H7 (cell line): ENCODE measurements around the gene TRNP1. TPM values are rescaled to one million over a fixed set of nuclear protein-coding genes. Genes with fewer than 3 reads are reported as not detected.
A peak's percentile ranks its signal among the peaks of the same experiment; 100 is the strongest.

ENCODE experiments used
- DNase-seq: peaks from one replicate; pipeline ENCODE4 v3.0.0; 2012
- H3K27me3 ChIP-seq: 2 replicates; pipeline ENCODE4 v1.6.0; 2011; ENCODE audit warnings: mild to moderate bottlenecking, low read length; ENCODE audit not compliant: control insufficient read depth, insufficient read depth
- H3K36me3 ChIP-seq: replicated peaks from 2 replicates; pipeline ENCODE4 v1.5.1; 2011; ENCODE audit warnings: low read length; ENCODE audit not compliant: control insufficient read depth, insufficient read depth
- H3K4me3 ChIP-seq: 2 replicates; pipeline ENCODE4 v1.5.1; 2011; ENCODE audit warnings: low read depth, mild to moderate bottlenecking, control low read depth, low read length, moderate library complexity; ENCODE audit not compliant: insufficient read depth
- total RNA-seq: library from RNA; depleted of rRNA; stranded (reverse); fragments of >200 nt; shearing (Covaris generic); gene quantifications from 2 replicates; pipeline ENCODE4 v1.2.3, GENCODE V29; 2014

Gene TRNP1
- total RNA-seq, 1 experiment from 2014 or later, result 30.5 TPM

GRCh38 chr1:26959722-26960624, 33.5 kb upstream of the TRNP1 start, which contains the start of gene KDF1:
Gene KDF1, minus strand, starts transcription at chr1:26960468. Its CDS starts 8,088 bp downstream, at chr1:26952380.
- H3K27me3 ChIP-seq, result peaks cover 29% of the 10 kb centered on the region; the same call in 1 of the 2 replicates
- DNase-seq, result peak; percentile 97
- peak within 1 kb of the TSS; percentile 91 for H3K4me3 ChIP-seq
- no peaks in the 10 kb centered on the region for H3K36me3 ChIP-seq

- H3K36me3 ChIP-seq, result no peaks in the 10 kb centered on the region
- no peak for DNase-seq
- peaks cover 29% of the 10 kb centered on the region; the same call in 1 of the 2 replicates for H3K27me3 ChIP-seq
- peak overlapping the region; percentile 91 for H3K4me3 ChIP-seq
Observed at GRCh38 chr1:26960625-26960966, 32.9 kb upstream of the TRNP1 start.

- no peak for DNase-seq
- no peak overlapping the region for H3K4me3 ChIP-seq
- peaks cover 29% of the 10 kb centered on the region; the same call in 1 of the 2 replicates for H3K27me3 ChIP-seq
Observed at GRCh38 chr1:26961826-26962225, 31.7 kb upstream of the TRNP1 start.

GRCh38 chr1:26965213-26965612, 28.3 kb upstream of the TRNP1 start:
- Histone ChIP-seq H3K27me3 (peaks cover 9% of the 10 kb centered on the region; the same call in 1 of the 2 replicates), H3K36me3 (no peaks in the 10 kb centered on the region), H3K4me3 (no peak overlapping the region)
- no peak for DNase-seq

More at GRCh38 chr1:26961826-26962225, 31.7 kb upstream of the TRNP1 start:
- no peaks in the 10 kb centered on the region for H3K36me3 ChIP-seq

- Histone ChIP-seq H3K36me3 (no peaks in the 10 kb centered on the region), H3K4me3 (no peak overlapping the region), H3K27me3 (peaks cover 5% of the 10 kb centered on the region; the same call in 1 of the 2 replicates)
- DNase-seq, result no peak
Observed at GRCh38 chr1:26965628-26966027, 27.9 kb upstream of the TRNP1 start.

- Histone ChIP-seq H3K4me3 (no peak overlapping the region), H3K36me3 (no peaks in the 10 kb centered on the region), H3K27me3 (no peaks in the 10 kb centered on the region; the same call in 1 of the 2 replicates)
- no peak for DNase-seq
Observed at GRCh38 chr1:26970810-26971209, 22.7 kb upstream of the TRNP1 start.

- no peak for DNase-seq
- no peaks in the 10 kb centered on the region for H3K36me3 ChIP-seq
- no peaks in the 10 kb centered on the region; the same call in 1 of the 2 replicates for H3K27me3 ChIP-seq
- no peak overlapping the region for H3K4me3 ChIP-seq
Observed at GRCh38 chr1:26971590-26971989, 21.9 kb upstream of the TRNP1 start.

- DNase-seq, result no peak
- Histone ChIP-seq H3K36me3 (no peaks in the 10 kb centered on the region), H3K4me3 (no peak overlapping the region), H3K27me3 (no peaks in the 10 kb centered on the region; the same call in 1 of the 2 replicates)
Observed at GRCh38 chr1:26972390-26972789, 21.1 kb upstream of the TRNP1 start.

GRCh38 chr1:26972821-26973220, 20.7 kb upstream of the TRNP1 start:
- no peak for DNase-seq
- no peak overlapping the region for H3K4me3 ChIP-seq
- no peaks in the 10 kb centered on the region for H3K36me3 ChIP-seq
- H3K27me3 ChIP-seq, result no peaks in the 10 kb centered on the region; the same call in 1 of the 2 replicates

GRCh38 chr1:26976621-26977510, 16.6 kb upstream of the TRNP1 start:
- H3K27me3 ChIP-seq, result no peaks in the 10 kb centered on the region
- no peak overlapping the region for H3K4me3 ChIP-seq
- no peaks in the 10 kb centered on the region for H3K36me3 ChIP-seq
- DNase-seq, result no peak

- DNase-seq, result no peak
- Histone ChIP-seq H3K36me3 (no peaks in the 10 kb centered on the region), H3K4me3 (no peak overlapping the region), H3K27me3 (no peaks in the 10 kb centered on the region; the same call in 1 of the 2 replicates)
Observed at GRCh38 chr1:26978901-26979300, 14.6 kb upstream of the TRNP1 start.

- DNase-seq, result no peak
- H3K27me3 ChIP-seq, result no peaks in the 10 kb centered on the region; the same call in 1 of the 2 replicates
- no peak overlapping the region for H3K4me3 ChIP-seq
- no peaks in the 10 kb centered on the region for H3K36me3 ChIP-seq
Observed at GRCh38 chr1:26981146-26981846, 12.2 kb upstream of the TRNP1 start.

- no peak for DNase-seq
- H3K4me3 ChIP-seq, result no peak overlapping the region
- H3K36me3 ChIP-seq, result no peaks in the 10 kb centered on the region
- H3K27me3 ChIP-seq, result no peaks in the 10 kb centered on the region; the same call in 1 of the 2 replicates
Observed at GRCh38 chr1:26983863-26984262, 9.6 kb upstream of the TRNP1 start.

- no peak for DNase-seq
- H3K4me3 ChIP-seq, result no peak overlapping the region
- no peaks in the 10 kb centered on the region for H3K36me3 ChIP-seq
- no peaks in the 10 kb centered on the region; the same call in 1 of the 2 replicates for H3K27me3 ChIP-seq
Observed at GRCh38 chr1:26984291-26984690, 9.2 kb upstream of the TRNP1 start.
